SU-DHL-6 (cell line): ENCODE data around the gene SLC11A2.

ENCODE experiments used
- EZH2phosphoT487 ChIP-seq: fragments of 200-600 bp; sonication (generic), shearing (Covaris generic); conservative IDR thresholded peaks from 2 replicates; pipeline ENCODE4 v1.6.1; 2018; ENCODE audit warnings: mild to moderate bottlenecking, antibody characterized with exemption, low read length, moderate library complexity, mixed read lengths
- TF ChIP-seq, protein P1 (sequence below): fragments of 200-600 bp; sonication (generic); IDR thresholded peaks from one replicate; pipeline ENCODE4 v1.5.1; 2017; ENCODE audit warnings: antibody characterized with exemption, mild to moderate bottlenecking, low read length, moderate library complexity; ENCODE audit not compliant: insufficient read depth, poor library complexity, severe bottlenecking

DNA sequence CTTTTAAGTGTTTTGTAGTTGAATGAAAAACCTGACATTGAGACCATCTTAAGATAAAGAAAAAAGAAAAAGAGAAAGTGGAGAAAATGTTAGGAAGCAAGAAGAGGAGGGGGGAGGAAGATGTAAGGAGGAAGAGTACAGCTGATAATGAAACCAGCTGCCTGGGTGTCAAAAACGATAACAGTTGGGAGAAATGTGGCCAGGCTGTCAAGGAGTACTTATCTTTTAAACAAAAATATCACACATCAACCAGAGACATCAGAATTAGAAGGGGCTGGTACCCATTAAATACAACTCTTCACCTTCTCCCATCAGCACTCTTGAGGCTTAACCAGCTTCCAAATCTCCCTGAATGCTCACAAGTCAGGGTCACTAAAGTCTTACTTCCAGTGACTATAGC lies 4.5 kb downstream of the SLC11A2 start:
- TF ChIP-seq EZH2phosphoT487: no peak
- TF ChIP-seq, protein P1, sequence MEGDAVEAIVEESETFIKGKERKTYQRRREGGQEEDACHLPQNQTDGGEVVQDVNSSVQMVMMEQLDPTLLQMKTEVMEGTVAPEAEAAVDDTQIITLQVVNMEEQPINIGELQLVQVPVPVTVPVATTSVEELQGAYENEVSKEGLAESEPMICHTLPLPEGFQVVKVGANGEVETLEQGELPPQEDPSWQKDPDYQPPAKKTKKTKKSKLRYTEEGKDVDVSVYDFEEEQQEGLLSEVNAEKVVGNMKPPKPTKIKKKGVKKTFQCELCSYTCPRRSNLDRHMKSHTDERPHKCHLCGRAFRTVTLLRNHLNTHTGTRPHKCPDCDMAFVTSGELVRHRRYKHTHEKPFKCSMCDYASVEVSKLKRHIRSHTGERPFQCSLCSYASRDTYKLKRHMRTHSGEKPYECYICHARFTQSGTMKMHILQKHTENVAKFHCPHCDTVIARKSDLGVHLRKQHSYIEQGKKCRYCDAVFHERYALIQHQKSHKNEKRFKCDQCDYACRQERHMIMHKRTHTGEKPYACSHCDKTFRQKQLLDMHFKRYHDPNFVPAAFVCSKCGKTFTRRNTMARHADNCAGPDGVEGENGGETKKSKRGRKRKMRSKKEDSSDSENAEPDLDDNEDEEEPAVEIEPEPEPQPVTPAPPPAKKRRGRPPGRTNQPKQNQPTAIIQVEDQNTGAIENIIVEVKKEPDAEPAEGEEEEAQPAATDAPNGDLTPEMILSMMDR: no peak
